HUES48 (cell line): ENCODE results near the gene SIX1.

Experiments
- H3K27ac ChIP-seq: one replicate; pipeline ENCODE4 v1.7.0; 2013; ENCODE audit warnings: low read depth, low read length, inconsistent platforms
- H3K27me3 ChIP-seq: 2 replicates; pipeline ENCODE4 v1.6.1; 2013; ENCODE audit warnings: mild to moderate bottlenecking, low read length; ENCODE audit not compliant: control insufficient read depth, insufficient read depth
- H3K36me3 ChIP-seq: 2 replicates; pipeline ENCODE4 v1.6.1; 2013; ENCODE audit warnings: low read length; ENCODE audit not compliant: control insufficient read depth, insufficient read depth
- H3K4me1 ChIP-seq: 2 replicates; pipeline ENCODE4 v1.6.1; 2013; ENCODE audit warnings: mild to moderate bottlenecking, low read length; ENCODE audit not compliant: control insufficient read depth, insufficient read depth
- H3K4me3 ChIP-seq: 2 replicates; pipeline ENCODE4 v1.5.1; 2013; ENCODE audit warnings: mild to moderate bottlenecking, low read depth, low read length
- H3K9ac ChIP-seq: 2 replicates; pipeline ENCODE4 v1.6.1; 2013; ENCODE audit warnings: mild to moderate bottlenecking, low read depth, low read length, moderate library complexity
- H3K9me3 ChIP-seq: 2 replicates; pipeline ENCODE4 v1.6.1; 2013; ENCODE audit warnings: low read length; ENCODE audit not compliant: control insufficient read depth, insufficient read depth

SIX1 gene

DNA sequence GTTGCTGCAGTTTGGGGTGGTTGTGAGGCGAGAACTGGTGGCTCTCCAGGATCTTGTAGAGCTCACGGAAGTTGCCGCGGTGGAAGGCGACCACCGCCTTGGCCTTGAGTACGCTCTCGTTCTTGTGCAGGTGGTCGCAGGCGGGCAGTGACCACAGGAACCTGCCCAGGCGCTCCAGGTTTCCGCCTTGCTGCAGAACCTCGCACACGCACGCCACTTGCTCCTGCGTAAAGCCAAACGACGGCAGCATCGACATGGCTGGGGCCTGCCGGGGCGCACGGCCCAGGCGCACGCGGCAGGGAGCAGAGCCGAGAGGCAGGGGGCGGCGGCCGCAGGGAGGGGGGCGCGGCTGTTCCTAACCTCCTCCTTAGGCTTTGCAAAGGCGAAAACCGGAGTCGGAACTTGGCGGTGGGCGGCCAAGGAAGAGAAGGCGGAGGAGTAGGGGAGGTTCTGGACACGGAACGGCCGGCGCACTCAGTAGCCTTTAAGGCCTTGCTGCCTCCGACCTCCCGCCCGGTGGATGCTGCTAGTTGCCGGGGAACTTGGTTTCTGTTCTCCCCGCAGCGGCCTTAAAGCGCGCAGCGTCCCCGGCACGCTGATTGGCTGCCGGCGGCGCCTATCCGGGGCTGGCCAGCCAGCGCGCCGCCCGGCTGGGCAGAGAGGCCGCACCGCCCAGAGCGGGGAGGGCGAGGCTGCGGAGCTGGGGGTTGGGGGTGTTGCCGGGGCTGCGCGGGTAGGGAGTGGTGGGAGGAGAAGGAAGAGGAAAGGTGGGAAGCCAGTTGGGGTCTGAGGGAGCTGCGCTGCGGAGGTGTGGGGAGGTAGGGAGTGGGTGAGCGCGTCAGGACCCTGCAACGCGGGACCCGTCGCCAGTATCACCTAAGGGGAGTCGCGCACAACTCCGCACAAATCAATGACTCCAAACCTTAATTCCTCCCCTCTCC lies at the start of gene SIX1:
Gene SIX1, minus strand, starts transcription at position 544 of the 941 bp plus-strand sequence. Its CDS starts 288 bp downstream, at position 256.
- Histone ChIP-seq H3K27ac (no peak within 1 kb of the TSS), H3K9ac (no peak within 1 kb of the TSS), H3K9me3 (no peaks in the 10 kb centered on the region), H3K36me3 (no peaks in the 10 kb centered on the region), H3K27me3 (peaks cover 100% of the 10 kb centered on the region), H3K4me3 (peak within 1 kb of the TSS; percentile 53), H3K4me1 (peaks cover 76% of the 10 kb centered on the region)

DNA sequence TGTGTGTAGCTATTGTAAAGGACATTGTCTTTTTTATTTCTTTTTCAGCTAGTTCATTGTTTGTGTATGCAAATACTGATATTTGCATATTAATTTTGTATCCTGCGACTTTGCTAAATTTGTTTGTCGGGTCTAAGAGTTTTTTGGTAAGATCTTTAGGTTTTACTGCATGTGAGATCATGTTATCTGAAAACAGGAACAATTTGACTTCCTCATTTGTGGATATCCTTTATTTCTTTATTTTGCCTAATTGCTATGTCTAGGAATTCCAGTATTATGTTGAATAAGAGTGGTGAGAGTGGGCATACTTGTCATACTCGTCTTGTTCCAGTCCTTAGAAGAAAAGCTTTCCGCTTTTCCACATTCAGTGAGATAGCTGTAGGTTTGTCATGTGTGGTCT lies 46.0 kb upstream of the SIX1 start:
- Histone ChIP-seq H3K36me3 (no peaks in the 10 kb centered on the region), H3K27ac (no peak overlapping the region), H3K9me3 (no peaks in the 10 kb centered on the region), H3K4me1 (0 out of 2 replicates have a peak, but pooled peaks cover 7% of the 10 kb centered on the region), H3K27me3 (no peaks in the 10 kb centered on the region), H3K4me3 (no peak overlapping the region), H3K9ac (no peak overlapping the region)

GRCh38 chr14:60691383-60692113 lies 42.3 kb upstream of the SIX1 start:
- Histone ChIP-seq H3K9me3 (no peaks in the 10 kb centered on the region), H3K9ac (no peak overlapping the region), H3K4me3 (no peak overlapping the region), H3K36me3 (no peaks in the 10 kb centered on the region), H3K27ac (no peak overlapping the region), H3K27me3 (no peaks in the 10 kb centered on the region), H3K4me1 (0 out of 2 replicates have a peak, but pooled peaks cover 7% of the 10 kb centered on the region)

- H3K9me3 ChIP-seq = no peaks in the 10 kb centered on the region
- no peaks in the 10 kb centered on the region for H3K27me3 ChIP-seq
- H3K4me3 ChIP-seq = no peak overlapping the region
- no peak overlapping the region for H3K9ac ChIP-seq
- H3K27ac ChIP-seq = no peak overlapping the region
- no peaks in the 10 kb centered on the region for H3K4me1 ChIP-seq
- no peaks in the 10 kb centered on the region for H3K36me3 ChIP-seq
These were observed 37.6 kb upstream of the SIX1 start for GRCh38 chr14:60686865-60687264.

- no peak overlapping the region for H3K9ac ChIP-seq
- H3K36me3 ChIP-seq = no peaks in the 10 kb centered on the region
- no peaks in the 10 kb centered on the region for H3K9me3 ChIP-seq
- H3K27ac ChIP-seq = no peak overlapping the region
- H3K4me3 ChIP-seq = no peak overlapping the region
- H3K4me1 ChIP-seq = peaks cover 11% of the 10 kb centered on the region
- H3K27me3 ChIP-seq = no peaks in the 10 kb centered on the region
These were observed 34.9 kb upstream of the SIX1 start for GRCh38 chr14:60684203-60684602.

- H3K9ac ChIP-seq = no peak overlapping the region
- no peaks in the 10 kb centered on the region for H3K36me3 ChIP-seq
- H3K27ac ChIP-seq = no peak overlapping the region
- peaks cover 24% of the 10 kb centered on the region for H3K4me1 ChIP-seq
- no peak overlapping the region for H3K4me3 ChIP-seq
- H3K27me3 ChIP-seq = no peaks in the 10 kb centered on the region
- no peaks in the 10 kb centered on the region for H3K9me3 ChIP-seq
These were observed 32.0 kb upstream of the SIX1 start for GRCh38 chr14:60681271-60681670.

GRCh38 chr14:60680511-60680910 lies 31.2 kb upstream of the SIX1 start:
- H3K9me3 ChIP-seq = no peaks in the 10 kb centered on the region
- H3K4me3 ChIP-seq = no peak overlapping the region
- no peaks in the 10 kb centered on the region for H3K36me3 ChIP-seq
- H3K27me3 ChIP-seq = no peaks in the 10 kb centered on the region
- H3K4me1 ChIP-seq = peaks cover 24% of the 10 kb centered on the region
- H3K9ac ChIP-seq = no peak overlapping the region
- H3K27ac ChIP-seq = no peak overlapping the region

GRCh38 chr14:60679566-60680258 lies 30.4 kb upstream of the SIX1 start:
- peaks cover 24% of the 10 kb centered on the region for H3K4me1 ChIP-seq
- H3K4me3 ChIP-seq = peak overlapping the region; percentile 22; the same call in 1 of the 2 replicates
- H3K36me3 ChIP-seq = no peaks in the 10 kb centered on the region
- H3K9ac ChIP-seq = no peak overlapping the region
- no peaks in the 10 kb centered on the region for H3K27me3 ChIP-seq
- H3K9me3 ChIP-seq = no peaks in the 10 kb centered on the region
- peak overlapping the region; percentile 71 for H3K27ac ChIP-seq

GRCh38 chr14:60677701-60678100 lies 28.4 kb upstream of the SIX1 start:
- H3K27ac ChIP-seq = no peak overlapping the region

GRCh38 chr14:60670989-60671388 lies 21.7 kb upstream of the SIX1 start:
- Histone ChIP-seq H3K36me3 (no peaks in the 10 kb centered on the region), H3K4me1 (no peaks in the 10 kb centered on the region), H3K27ac (no peak overlapping the region), H3K9ac (no peak overlapping the region), H3K27me3 (no peaks in the 10 kb centered on the region), H3K9me3 (no peaks in the 10 kb centered on the region), H3K4me3 (no peak overlapping the region)

More at GRCh38 chr14:60677701-60678100, 28.4 kb upstream of the SIX1 start:
- H3K4me3 ChIP-seq = no peak overlapping the region
- no peaks in the 10 kb centered on the region for H3K27me3 ChIP-seq
- H3K9ac ChIP-seq = no peak overlapping the region
- H3K4me1 ChIP-seq = peaks cover 24% of the 10 kb centered on the region
- H3K9me3 ChIP-seq = no peaks in the 10 kb centered on the region
- no peaks in the 10 kb centered on the region for H3K36me3 ChIP-seq
